ENCODE measurements around the gene BRWD1. TPM values are rescaled to one million over a fixed set of nuclear protein-coding genes. Genes with fewer than 3 reads are reported as not detected.

BRWD1 gene
- total and polyA plus RNA-seq, 12 donors, result 11.1 to 81.1 (median 37.6) TPM

DNA sequence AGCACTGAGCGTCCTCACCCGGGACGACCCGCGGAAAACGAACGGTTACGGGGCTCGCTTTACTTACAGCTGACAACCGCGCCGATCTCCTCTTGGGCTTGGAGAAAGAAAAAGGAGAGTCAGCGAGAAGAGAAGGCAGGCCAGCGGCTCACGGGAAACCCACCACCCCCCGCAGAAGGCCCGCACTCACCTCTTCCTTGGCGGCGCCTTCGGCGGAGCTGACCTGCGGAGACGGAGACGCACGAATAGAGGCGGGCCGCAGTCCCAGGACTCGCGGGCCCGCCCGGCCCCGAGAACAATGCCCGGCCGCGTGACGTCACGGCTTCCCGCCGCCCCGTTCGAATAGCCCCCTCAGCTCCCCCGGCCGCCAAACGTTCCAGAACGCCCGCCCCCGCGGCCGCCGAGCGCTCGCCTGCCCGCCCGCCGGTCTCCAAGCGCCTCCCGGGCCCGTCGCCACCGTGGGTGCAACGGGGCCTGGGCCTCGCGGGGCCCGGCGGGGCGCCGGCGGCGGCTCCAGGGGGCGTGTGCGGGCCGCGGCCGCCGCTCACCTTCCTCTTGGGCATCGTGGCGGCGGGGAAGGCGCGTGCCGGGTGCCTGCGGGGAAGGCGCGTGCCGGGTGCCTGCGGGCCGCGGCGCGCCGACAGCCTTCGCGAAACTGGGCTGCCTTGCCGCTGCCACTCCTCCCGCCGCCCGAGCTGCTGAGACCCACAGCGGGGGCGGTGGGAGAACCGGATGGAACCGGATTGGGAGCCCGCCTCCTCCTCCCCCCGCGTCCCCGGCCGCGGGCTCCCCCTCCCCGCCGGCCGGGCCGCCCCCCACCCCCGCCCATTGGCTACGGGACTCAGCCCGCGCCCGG, 35.2 kb upstream of the BRWD1 start, which contains the start of gene HMGN1:
HMGN1 (minus strand) TSS at position 734 of the 856 bp plus-strand sequence; CDS start at position 563, 171 bp downstream.
- WGBS, 4 donors, result 0 to 1% (median 0%) methylated on average over 13 to 95 of the region's 116 CpGs
- Histone ChIP-seq H3K27ac (peak within 1 kb of the TSS; percentile 65 to 98 (median 92)), H3K27me3 (no peaks in the 10 kb centered on the region), H3K4me1 (replicated peaks in 1 of 2) (peaks cover 14 to 22% of the 10 kb centered on the region in 2 donors), H3K9me3 (replicated peaks in 1 of 3) (no peaks in the 10 kb centered on the region), H3K4me3 (peak within 1 kb of the TSS; percentile 50 to 76 (median 64)), H3K36me3 (replicated peaks in 1 of 2) (peaks cover 0 to 16% of the 10 kb centered on the region in 2 donors)
- TF ChIP-seq, protein P1, sequence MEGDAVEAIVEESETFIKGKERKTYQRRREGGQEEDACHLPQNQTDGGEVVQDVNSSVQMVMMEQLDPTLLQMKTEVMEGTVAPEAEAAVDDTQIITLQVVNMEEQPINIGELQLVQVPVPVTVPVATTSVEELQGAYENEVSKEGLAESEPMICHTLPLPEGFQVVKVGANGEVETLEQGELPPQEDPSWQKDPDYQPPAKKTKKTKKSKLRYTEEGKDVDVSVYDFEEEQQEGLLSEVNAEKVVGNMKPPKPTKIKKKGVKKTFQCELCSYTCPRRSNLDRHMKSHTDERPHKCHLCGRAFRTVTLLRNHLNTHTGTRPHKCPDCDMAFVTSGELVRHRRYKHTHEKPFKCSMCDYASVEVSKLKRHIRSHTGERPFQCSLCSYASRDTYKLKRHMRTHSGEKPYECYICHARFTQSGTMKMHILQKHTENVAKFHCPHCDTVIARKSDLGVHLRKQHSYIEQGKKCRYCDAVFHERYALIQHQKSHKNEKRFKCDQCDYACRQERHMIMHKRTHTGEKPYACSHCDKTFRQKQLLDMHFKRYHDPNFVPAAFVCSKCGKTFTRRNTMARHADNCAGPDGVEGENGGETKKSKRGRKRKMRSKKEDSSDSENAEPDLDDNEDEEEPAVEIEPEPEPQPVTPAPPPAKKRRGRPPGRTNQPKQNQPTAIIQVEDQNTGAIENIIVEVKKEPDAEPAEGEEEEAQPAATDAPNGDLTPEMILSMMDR (IDR thresholded peaks at IDR 0.05), result peak in 2 of 6 experiments; percentile 8 to 25
- TF ChIP-seq POLR2A (IDR thresholded peaks at IDR 0.05), result peak; percentile 52 to 55
- intact Hi-C loops (cut with DNase I), result no loop called here
- DNase-seq, result peak; percentile 84 to 91 (median 86)

DNA sequence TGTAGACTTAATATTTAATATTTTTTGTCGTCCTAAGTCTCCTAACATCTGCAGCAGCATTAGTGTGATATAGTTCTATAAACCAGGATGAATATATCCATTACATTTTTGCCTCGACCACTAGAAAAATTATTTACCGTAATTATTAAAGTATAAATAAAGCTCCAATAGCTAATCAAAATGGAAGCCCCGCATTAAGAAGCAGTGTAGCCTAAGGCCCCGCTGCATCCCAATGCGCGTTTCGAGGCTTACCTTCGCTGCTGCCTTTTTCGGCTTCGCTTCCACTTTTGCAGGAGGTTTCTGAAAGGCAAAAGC, 34.6 kb upstream of the BRWD1 start:
- intact Hi-C loops (cut with DNase I), result no loop called here
- H3K4me3 ChIP-seq, result peak overlapping the region; percentile 50 to 70 (median 64)
- H3K27ac ChIP-seq, result peak overlapping the region; percentile 23 to 98 (median 92)
- H3K36me3 ChIP-seq (replicated peaks in 1 of 2), result peaks cover 0 to 22% of the 10 kb centered on the region in 2 donors
- 1% methylated on average over 11 of the region's 11 CpGs for WGBS, 4 donors
- no peaks in the 10 kb centered on the region for H3K27me3 ChIP-seq
- peaks cover 14 to 22% of the 10 kb centered on the region in 2 donors for H3K4me1 ChIP-seq (replicated peaks in 1 of 2)
- H3K9me3 ChIP-seq (replicated peaks in 1 of 3), result no peaks in the 10 kb centered on the region
- TF ChIP-seq, protein P1 (IDR thresholded peaks at IDR 0.05), result no peak
- TF ChIP-seq POLR2A (IDR thresholded peaks at IDR 0.05), result no peak
- no peak for DNase-seq

DNA sequence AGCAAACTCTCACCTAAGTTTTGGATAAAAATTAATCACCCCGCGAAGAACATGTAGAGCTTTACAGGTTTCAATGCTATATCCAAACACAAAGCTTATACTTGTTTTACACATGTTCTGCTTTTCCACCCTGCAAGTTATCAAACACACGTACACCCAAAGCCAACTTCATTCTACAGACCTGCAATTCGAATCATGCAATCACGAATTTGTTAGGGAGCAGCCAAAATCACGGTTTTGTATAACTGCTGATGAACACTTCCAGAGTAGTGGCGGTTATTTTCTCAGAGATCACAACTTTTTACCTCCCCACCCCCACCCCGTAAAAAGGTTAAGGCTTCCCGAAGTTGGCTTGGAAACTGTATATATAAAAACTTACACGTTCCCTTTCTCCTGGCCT, 34.1 kb upstream of the BRWD1 start:
- 13 to 19% (median 16%) methylated on average over 10 of the region's 10 CpGs for WGBS, 4 donors
- intact Hi-C loops (cut with DNase I), result no loop called here

More for the DNA sequence above, 34.1 kb upstream of the BRWD1 start:
- Histone ChIP-seq H3K4me3 (peak overlapping the region in 2 of 4 donors; percentile 50 to 67), H3K27me3 (no peaks in the 10 kb centered on the region), H3K9me3 (replicated peaks in 1 of 3) (no peaks in the 10 kb centered on the region), H3K4me1 (replicated peaks in 1 of 2) (peaks cover 14 to 22% of the 10 kb centered on the region in 2 donors), H3K36me3 (replicated peaks in 1 of 2) (peaks cover 0 to 23% of the 10 kb centered on the region in 2 donors), H3K27ac (peak overlapping the region in 1 of 5 donors; percentile 92)
- DNase-seq, result no peak
- TF ChIP-seq, protein P1 (IDR thresholded peaks at IDR 0.05), result no peak
- TF ChIP-seq POLR2A (IDR thresholded peaks at IDR 0.05), result no peak
